GM19324 (cell line): ENCODE measurements around the gene LRFN2.

ENCODE experiments used
- ATAC-seq: cut with Tn5 transposase; IDR thresholded peaks from one replicate; pipeline ENCODE4 v1.9.1; 2021; ENCODE audit warnings: mild to moderate bottlenecking, moderate library complexity; ENCODE audit not compliant: unreplicated experiment, low FRiP score

LRFN2 gene

DNA sequence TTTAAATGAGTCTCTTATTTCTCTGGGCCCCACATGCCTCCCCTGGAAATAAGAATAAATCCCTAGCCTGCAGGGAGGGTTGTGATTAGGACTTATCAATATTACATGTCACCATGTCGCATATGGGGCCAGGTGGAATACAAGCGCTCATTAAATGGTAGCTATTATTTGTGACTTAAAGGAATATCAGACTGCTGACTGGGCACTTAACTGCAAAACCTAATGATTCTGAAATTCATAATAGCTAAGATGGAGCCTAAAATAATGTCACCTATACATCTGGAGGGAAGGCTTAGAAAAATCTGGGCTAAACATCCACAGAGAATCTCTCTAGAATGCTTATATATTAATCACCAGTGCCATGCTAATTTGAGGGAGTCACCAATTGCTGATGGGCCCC lies 106.5 kb downstream of the LRFN2 start:
- no peak for ATAC-seq

DNA sequence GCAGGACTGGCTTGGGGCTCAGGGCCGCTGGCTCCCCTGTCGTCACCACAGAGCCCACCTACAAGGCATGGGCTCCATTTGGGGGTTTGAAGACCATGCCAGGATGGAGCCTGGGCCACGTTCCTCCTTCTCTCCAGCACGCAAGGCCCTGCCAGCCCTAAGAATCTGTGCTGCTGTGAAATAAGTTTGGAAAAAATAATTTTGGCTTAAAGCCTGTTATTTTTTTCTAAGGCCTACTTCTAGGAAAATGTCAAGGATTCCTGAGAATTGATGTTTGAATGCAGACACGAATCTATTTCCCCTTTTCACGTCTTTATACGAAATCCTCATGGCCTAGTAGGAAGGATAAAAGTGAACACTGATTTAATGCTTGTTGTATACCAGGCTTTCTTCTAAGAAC lies 107.5 kb downstream of the LRFN2 start:
- no peak for ATAC-seq

DNA sequence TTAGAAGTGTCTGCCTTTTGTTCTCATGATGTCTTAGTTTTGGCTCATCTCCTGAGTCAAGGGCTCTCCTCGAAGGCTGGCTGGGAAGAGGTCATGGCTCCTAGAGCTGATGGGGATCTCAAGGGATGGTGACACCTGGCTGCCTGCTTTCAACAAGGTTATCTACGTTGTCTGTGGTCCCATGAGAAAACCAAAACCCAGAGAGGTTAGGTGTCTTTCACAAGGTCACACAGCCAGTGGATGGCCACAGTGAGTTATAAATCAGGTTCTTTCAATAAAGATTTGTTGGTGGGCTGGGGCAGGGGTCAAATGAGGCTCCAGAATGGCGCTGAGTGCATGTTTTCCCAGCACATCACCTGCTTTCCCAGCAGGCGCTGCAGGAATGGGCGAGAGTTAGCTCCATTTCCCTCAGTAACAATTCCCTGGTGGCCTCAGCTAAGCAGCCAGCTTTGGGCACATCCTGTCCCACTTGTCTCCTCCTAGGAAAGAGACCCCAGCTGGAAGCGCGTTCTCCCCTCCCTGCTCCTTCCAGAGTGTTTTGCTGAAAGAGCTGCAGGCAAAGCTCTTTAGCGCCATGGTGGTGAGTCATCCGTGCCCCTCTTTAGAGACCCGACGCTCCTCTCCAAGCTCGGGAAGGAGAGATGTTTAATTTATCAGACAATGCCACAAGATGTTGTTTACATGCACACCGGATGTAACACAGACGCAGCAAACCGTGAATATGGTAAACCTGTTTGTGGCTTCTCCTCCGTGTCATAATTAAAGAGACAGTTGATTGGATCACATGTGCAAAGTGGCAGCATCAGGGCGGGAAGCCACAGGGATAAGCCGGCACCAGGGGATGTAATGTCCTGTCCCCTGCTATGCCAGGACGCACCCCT lies 109.7 kb downstream of the LRFN2 start:
- ATAC-seq = no peak

DNA sequence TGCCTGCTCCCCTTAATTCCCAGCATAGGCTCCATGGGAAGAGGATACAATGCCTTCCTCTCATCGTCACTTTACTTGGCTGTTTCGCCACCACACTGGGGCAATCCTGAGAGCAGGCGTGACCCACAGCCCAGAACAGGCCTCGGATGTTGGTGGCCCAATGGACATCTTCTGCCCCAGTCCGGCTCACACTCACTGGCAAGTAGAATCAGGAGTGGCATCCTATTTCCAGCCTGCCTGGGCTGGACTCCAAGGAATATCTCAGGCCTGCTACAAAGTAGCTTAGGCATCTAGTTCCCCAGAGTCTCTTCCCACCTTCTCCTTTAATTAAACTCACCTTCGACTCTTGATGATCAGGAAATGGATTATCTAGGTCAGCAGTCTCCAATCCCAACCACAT lies 110.5 kb downstream of the LRFN2 start:
- ATAC-seq = no peak

DNA sequence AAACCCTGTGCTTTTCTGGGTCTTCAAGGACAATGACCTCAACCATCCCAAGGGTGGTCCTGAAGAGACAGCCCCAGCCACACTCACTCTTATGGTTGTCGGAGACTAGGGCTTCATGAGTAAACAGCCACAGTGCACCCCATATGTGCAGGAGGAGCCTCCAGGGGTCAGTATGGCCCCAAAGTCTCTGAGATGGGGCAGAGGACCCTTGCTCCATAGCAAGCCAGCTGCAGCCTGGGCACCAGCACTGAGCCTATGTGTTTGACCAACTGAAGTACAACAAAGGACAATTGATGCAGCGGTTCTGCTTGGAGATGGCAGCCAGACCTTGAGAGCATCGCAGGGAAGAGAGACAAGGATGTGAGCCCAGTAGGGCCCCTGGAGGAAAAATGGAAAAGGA lies 112.2 kb downstream of the LRFN2 start:
- no peak for ATAC-seq

DNA sequence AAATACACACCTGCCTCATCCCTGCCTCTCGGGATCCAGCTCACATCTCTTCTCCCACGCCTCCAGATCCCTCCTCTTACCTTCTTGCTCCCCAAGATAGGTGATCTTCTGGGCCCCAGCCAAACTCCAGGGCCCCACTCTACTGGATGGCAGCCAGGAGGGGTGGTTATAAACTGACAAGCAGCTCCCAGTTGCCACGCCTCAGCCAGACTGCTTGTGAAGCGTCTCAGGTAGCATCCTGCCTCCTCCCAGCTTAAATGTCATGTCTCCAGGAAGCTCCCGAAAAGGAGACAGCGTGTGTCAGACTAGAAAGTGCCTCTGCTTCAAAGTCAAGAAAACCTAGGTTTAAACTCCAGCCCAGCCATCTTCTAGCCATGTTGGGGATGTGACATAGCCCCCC lies 114.1 kb downstream of the LRFN2 start:
- no peak for ATAC-seq

DNA sequence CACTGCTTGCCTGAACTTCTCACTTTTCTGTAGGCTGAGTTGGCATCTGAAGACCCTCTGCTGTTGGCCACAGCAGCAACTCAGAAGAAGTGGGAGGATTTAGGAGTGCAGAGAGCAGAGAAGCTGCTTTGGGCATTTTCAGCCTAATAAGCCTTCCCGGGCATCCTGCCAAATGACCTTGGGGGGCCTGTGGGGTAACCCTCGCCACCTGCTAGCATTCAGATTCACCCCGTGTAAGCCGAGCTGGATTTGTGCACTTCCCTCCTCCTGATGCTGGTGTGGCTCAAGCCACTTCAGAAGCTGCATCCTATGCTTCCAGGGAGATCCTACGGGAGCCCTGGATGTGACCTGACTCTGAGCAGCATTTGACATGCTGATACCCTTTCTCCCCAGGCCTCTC lies 114.8 kb downstream of the LRFN2 start:
- ATAC-seq = no peak

DNA sequence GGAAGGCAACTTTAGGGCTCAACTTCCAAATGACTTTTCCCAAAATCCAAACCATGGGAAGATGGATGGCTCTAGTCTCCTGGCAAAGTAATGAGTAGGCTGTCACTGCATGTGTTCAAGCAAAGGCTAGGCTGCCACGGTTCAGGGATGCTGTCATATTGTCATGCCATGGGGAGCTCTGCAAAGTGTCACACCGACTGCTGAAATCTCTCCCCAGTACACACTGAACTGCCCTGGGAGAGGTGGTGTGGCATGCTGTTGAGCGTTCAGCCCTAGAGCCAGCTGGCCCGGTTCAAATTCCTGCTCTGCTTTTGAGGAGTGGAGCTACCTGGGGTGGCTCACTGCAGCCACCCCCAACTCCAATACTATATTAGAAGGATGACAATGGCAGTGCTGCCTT lies 115.9 kb downstream of the LRFN2 start:
- no peak for ATAC-seq

DNA sequence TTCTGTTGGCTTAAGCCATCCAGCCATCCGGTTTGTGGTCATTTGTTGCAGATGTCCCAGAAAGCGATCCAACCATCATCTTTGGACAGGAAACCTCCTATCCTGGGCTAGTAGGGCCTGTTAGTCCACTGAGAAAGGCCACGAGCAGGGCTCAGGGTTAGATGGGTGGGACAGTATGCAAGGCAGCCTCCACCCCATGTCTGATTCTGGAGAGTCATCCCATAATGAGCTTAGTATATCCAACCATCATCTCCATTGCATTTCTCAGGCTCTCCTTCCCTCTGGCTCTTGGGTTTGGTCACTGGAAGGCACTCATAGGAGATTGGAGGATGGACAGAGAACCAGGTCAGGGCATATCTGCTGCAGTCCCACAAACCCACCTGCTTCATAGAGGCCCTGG lies 117.8 kb downstream of the LRFN2 start:
- no peak for ATAC-seq

DNA sequence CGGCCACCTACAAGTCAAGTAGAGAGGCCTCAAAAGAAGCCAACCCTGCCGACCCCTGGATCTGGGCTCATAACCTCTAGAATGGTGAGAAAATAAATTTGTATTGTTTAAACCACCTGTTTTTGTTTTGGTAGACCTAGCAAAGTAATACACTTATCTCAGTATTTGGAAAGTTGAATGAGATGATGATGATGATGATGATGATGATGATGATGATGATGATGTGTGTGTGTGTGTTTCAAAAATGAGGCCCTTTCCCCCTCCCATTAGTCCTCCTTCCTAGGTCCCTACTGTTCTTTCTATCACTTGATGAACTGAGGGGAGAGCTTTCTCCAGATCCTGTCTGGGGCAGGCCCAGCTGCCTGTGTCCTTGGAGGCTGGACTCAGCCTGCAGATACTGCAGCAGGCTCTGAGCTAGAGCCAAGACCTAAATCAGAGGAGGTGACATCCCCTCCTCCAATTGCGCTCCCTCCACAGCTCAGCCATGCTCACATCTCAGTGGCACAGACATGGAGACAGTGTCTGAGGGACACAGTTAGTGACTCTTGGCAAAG lies 120.1 kb downstream of the LRFN2 start:
- ATAC-seq = no peak

DNA sequence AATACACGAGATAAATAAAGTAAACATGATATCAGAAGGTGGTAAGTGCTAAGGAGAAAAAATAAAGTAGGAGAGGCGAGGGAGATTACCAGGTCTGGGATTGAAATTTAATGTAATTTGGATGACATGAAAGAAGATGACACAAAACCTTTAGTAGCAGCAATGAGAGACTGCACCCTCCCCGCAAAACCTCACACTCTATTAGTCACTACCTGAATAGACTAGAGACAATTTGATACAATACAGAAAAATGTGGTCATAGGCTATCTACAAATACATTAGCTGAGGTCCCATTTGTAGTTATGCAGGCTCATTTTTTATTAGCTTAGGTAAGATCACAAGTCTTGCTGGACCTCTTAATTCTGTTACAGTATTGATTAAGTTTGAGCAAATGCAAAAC lies 125.5 kb downstream of the LRFN2 start:
- ATAC-seq = no peak

DNA sequence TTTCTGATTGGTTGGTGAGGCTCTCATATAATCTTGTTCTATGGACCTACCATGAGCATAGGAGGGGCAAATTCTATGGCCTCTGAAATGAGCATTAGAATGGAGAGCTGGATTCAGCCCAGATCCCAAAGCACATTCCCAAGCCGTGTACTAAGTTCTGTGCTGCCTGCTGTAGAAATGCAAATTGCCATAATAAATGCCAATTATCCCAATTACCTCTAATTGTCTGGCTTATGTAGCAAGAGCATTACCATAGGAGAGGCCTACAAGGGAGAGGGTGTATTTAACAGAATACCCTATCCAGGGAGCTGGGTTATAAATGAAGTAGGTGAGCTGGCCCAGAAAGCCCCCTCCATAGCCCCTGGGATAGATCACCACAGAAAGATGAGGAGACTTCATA lies 126.8 kb downstream of the LRFN2 start:
- no peak for ATAC-seq

DNA sequence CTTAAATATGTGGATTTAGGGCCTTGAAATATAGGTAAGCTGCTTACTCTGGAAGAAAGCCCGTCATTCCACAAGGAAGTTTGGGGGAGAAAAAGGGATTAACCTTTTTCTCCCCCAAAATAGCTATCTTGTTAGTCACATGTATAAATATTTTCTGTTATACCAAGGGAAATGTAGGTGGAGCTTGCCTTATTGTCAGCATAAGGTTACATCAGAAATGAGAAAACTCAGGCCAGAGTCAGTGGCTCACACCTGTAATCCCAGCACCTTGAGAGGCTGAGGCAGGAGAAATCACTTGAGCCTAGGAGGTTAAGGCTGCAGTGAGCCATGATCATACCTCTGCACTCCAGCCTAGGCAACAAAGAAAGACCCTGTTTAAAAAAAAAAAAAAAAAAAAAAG lies 129.9 kb downstream of the LRFN2 start:
- ATAC-seq = no peak

DNA sequence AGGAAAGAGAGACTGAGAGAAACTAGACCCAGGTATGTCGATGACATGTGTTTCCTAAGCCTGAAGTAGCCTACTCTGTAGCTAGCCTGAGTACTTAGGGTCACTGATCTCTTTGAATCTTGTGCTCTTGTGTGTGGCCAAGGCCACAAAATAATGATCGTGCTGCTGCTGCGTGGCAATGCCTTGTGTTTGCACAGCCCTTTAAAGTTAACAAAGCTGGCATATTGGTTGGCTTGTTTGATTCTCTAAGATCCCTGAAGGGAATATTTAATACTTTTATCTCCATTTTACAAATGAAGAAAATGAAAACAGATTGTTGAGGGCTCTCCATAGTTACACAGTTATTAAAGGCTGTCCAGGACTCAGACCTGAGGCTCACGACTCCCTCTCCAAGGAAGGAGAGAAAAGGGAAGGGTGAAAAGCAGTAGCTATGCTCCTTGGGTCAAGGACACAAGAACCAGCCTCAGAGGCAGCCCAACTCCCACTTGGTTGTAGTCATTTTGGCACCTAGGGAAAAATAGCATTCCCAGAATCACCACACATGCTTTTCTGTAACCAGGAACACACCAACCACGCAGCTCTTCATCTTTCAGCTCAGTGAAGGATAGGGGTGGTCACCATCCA lies 130.7 kb downstream of the LRFN2 start:
- ATAC-seq = no peak

DNA sequence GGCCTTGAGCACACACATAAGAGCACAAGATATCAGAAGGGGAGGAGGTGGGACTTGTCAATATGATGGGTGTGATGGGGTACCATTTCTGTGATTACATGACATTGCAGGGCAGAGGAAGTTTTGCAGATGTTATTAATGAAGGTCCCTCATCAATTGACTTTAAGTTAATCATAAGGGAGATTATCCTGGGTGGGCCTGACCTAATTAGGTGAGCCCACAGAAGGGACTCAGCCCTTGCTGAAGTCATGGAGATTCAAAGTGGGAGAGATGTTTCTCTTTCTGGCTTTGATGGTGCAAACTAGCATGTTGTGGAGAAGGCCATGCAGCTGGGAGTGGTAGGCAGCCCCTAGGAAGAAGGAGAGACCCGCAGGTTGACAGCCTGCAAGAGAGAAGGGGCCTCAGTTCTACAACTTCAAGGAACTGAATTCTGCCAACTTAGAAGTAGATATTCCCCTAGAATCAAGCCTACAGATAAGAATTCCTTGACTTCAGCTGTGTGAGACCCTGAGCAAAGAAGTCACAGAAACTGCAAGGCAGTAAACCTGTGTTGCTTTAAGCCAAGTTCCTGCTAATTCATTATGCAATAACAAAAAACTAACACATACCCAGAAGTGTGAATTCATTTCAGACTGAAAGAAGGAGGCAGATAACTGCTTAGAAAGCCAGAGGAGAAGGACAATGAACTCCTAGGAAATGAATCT lies 131.3 kb downstream of the LRFN2 start:
- ATAC-seq = no peak

DNA sequence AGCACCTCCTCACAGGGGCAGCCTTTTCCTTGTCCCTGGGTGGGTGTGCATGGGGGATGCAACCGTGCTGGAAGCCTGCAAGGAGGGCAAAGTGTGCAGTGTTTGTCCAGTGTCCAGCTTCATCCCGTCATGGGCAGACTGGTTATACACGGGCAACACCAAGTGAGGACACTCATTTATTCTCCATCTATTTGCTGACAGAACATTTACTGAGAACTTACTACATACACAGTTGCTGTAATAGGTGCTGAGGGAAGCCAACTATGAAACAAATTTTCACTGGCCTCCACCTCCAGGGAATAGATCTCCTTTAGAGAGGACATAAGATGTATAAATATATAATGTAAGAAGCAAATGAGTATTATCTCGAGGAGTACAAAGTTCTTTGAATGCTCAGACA lies 136.7 kb downstream of the LRFN2 start:
- no peak for ATAC-seq

DNA sequence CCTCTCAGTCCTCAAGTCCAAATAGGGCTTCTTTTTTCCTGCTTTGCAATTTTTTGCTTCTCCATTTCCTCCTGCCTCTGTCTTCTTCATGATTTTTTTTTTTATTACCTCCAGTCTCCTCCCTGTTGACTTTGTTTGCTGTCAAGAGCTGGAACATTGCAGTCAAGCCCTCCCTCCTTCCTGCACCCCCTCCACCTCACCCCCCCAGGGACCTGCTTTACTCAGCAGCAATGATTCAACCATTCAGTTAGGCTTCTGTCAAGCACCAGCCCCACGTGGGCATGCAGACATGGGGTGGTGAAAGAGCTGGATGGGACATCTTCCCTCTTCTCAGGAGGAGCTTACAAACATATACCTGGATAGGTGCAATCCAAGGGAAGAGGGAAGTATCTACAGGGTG lies 142.4 kb downstream of the LRFN2 start:
- ATAC-seq = no peak

DNA sequence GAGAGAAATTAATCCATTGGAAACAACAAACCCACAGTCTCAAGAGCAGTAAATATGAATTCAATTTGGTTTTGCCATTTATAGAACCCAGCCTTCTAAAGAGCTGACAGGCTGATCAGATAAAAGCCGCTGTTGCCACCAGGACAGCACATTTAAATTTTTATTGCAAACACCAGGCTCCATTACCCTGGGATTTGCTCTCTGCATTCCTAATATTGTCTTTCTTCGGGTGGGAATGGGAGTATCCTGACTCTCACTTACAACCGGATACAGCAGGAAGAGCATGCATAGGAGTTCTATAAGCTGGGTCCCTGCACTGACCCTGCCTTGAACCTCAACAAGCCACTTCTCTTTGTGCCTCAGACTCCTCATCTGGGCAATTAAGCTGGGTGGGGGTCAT lies 142.9 kb downstream of the LRFN2 start:
- ATAC-seq = no peak

DNA sequence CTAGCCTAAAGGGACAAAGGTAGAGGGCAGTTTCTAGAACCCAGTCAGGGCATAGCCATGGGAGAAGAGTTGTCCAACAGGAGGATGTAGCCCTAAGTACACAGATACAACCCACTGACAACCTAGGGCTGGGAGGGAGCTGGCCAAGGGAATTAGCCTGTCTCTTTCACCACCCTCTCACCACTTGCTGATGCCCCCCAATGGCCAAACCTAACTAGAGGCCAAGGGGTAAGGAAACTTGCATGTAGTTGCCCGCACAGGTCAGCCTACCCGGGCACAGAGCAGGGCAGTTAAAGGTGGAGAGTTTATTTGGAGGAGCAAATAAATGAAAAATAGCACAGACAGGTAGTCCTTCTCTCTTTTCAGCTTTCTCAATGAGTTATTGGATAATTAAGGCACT lies 143.3 kb downstream of the LRFN2 start:
- no peak for ATAC-seq

DNA sequence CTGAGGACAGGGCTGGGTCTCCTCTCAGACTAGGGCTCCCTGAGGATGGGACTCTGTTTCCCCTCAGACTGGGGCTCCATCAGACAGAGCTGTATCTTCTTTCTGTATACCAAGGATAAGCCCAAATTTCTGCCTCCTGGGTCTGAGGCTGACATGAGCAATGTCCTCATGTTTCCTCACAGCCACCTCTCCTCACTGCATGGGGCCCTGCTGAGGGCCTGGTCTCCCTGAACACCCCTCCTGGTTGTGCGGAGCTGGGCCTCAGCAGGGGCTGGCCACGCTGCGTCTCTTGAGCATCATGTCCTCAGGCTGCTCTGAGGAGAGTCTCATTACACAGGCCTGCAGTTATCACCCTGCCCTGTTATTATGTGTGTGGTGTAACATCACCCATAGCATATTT lies 144.6 kb downstream of the LRFN2 start:
- no peak for ATAC-seq

DNA sequence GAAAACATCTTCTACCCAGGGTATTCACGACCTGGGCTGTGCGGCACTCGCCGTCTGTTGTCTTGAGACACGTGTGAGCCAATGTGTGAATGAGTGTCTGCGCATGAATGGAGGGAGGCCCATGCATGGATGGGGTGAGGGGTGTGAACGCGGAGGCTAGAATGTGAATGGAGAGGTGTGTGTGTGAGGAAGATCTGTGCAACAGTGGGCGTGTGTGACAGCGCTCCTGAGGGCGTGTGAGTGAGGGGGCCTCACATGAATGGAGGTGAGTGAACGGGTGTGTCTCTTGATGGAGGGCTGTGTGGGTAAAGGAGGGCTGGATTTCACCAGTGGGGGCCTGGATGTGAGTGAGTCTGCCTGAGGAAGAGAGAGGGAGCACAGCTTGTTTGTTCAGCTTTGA lies 146.0 kb downstream of the LRFN2 start:
- no peak for ATAC-seq
